Measurements from ENCODE around the gene SLC12A3.

- TF ChIP-seq POLR2A (IDR thresholded peaks at IDR 0.05; ENCODE audit: low read length) (no peak), GATA1 (IDR thresholded peaks at IDR 0.05; ENCODE audit: low read depth, low read length) (no peak)
Observed at GRCh38 chr16:56841233-56841632, 23.8 kb upstream of the SLC12A3 start.

All from erythroblast (primary cell).